HG03457 (cell line): ENCODE data around the gene EDC3.

ENCODE experiments used
- ATAC-seq: cut with Tn5 transposase; IDR thresholded peaks from one replicate; pipeline ENCODE4 v1.9.1; 2021; ENCODE audit warnings: moderate number of reproducible peaks; ENCODE audit not compliant: unreplicated experiment

The EDC3 gene

DNA sequence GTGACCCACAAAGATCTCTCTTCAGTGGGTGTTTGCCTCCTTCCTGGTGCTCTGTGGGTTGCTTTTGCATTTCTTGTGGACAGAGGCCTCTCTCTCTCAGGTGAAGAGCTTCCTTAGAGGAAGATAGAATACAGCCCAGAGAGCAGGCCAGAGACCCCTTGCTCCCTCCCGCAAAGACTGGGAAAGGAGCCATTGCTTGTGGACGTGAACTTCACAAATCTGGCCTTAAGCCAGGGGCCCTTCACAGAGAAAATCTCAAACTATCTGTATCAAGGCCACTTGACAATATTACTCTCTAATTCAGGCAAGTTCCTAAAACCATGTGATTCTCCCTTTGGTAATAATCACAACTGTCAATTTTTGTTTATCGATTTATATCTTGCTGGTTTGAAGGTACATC lies 110.6 kb downstream of the EDC3 start:
- ATAC-seq, result no peak

DNA sequence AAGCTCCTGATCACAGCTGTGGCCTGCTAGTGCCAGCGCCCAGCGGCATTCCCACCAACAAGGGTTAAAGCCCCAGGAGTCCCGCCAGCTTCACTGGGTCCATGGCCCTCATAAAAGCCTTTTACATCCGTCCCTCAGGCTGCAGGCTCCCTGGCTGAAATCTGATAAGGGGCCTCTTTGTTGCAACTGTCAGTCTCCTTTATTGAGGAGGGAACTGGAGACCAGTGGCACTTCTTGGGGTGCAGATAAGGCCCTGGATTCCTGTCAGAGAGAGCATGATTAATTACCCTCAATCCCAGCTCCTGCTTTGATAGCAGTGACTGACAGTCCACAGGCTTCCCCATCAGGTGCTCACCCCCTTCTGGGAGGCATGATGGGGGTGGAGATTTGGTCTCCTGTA lies 111.0 kb downstream of the EDC3 start:
- ATAC-seq, result no peak

DNA sequence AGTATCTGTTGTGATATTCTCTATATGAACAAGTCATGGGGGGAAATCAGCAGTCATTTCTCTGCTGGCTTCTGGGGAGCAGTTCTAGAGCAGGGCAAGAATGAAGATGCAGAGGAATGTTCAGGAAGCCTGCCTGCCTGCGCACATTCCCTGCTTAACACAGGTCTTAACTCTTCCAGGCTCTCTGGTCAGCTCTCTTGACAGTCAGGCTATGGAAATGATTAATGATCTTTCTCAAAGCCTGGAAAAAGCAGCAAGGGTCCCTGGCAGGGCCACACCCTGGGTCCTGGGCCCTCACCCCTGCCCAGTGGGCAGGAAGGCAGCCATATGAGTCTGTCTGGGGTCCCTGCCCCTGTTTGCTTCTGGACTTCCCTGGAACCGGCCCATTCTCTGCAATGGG lies 111.6 kb downstream of the EDC3 start:
- ATAC-seq, result no peak
